HG03457 (cell line): ENCODE measurements around the gene C1orf141.
"Not testable (repeated sequence)": the region's sequence is repeated elsewhere in the genome, so short reads cannot be mapped to it uniquely, and the experiment has no call there.

Experiments used
- ATAC-seq: cut with Tn5 transposase; IDR thresholded peaks from one replicate; pipeline ENCODE4 v1.9.1; 2021; ENCODE audit warnings: moderate number of reproducible peaks; ENCODE audit not compliant: unreplicated experiment

C1orf141 gene

DNA sequence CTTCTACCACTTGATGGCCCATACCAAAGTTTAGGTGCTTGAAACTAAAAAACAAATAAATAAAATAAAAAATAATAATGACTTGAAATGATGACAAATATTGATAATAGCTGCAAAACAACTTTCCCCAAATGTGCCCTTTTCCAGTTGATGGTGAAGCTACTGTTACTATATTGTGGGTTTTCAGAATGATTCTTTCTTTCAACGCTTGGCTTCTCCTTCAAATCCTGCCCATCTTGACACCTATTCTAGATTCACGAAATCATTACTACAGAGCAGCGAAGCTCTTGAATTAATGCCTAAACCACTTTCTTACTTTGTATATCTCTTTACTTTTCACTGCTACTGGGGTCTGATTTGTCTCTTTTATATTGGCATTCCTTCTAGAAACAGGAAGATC lies 9.2 kb upstream of the C1orf141 start:
- no peak for ATAC-seq

DNA sequence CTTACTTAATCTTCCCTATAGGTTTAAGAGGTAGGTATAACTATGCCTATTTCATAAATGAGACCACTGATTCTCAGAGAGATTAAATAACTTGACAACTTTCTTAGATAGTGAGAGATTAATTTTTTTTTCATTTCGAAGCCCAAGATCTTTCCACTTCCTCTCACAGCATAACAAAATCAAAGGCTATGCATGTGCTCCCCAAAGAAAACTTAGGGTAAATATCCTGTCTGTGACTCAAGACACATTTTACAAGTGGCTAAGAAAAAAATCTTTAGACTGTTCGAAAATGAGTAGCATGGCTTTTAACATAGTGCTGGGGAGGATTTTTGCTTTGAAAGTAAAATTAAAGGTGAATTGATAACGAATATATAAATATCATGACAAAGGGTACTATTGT lies 8.2 kb upstream of the C1orf141 start:
- no peak for ATAC-seq

DNA sequence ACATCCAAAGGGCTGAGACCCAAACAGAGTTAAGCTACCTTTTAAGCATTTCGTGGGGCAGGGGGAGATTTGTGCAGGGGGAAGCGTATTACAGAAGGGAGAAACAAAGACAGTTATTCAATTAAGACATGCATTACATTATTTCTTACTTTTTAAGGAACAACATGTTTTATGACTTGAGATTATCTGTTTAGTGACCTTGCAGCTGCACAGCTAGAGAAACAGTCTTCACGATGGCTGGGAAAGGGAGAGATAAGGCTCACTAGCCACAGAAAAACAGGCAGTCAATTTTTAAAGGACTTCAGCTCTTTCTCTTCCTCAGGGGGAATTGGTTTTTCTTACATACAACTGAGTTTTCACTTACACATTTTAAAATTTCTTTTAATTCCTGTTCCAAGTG lies 7.1 kb upstream of the C1orf141 start:
- ATAC-seq, result not testable (repeated sequence)

DNA sequence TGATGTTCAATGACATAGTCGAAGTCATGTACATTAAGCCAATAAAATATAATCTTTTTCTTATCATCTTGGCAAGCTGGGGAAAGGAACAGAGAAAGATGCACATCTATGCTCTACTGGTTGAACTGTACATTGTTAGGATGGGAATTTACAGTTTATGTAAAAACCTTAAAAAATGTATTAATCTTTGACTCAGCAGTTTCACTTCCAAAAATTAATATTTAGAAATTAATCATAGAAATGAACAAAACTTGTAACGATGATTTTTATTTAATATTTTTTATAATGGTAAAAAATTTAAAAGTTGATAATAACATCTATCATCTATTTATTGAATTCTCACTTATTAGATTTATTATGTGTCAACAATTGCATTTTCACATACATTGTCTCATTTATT lies 5.7 kb upstream of the C1orf141 start:
- no peak for ATAC-seq

DNA sequence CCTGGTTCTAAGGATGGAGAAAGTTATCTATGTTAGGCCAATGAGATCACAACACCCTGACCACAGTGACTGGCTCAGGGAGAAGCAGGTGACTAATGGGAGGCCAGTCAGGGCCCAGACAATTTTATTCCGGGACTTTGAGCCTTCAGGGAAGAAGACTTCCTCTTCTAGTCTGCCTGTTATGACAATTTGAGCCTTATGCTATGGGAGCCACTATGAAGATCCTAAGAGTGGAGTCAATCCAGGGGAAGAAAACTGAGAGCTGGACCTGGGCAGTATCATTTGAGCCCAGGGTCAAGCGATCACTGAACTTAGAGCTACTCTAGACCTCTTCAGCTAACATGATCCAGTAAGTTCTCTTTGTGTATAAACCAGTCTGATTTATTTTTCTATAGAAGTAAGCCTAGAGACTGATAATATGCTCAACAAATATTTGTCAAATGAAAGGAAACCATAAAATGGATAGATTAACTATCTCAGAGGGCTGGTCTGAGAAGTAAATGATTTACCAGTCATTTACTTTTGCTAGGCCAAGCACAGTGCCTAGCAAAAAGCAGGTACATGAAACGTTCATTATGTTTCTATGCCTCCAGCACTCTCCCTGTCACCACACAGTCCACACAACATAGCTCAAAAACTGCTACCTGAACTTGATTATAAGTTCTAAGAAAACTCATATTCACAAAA lies 4.2 kb upstream of the C1orf141 start:
- no peak for ATAC-seq

DNA sequence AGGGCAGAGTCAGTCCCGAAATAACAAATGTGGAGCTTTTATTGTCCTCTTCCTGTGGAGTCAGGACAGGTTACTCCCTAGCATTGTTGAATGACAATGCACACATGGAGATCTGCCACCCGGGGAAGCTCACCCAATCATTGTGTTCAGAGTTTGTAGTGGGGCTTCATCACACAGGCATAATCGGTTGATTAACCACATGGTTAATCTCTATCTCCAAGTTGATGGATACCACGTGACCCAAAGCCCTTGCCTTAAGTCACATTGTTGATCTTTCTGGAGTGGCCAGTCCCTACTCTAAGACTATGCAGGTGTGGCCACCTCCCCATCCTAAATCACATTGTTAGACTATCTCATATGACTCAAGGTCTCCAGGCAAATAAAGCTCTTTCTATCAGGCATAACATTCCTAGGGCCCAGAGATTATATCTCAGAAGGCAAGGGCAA lies 2.6 kb upstream of the C1orf141 start:
- no peak for ATAC-seq

DNA sequence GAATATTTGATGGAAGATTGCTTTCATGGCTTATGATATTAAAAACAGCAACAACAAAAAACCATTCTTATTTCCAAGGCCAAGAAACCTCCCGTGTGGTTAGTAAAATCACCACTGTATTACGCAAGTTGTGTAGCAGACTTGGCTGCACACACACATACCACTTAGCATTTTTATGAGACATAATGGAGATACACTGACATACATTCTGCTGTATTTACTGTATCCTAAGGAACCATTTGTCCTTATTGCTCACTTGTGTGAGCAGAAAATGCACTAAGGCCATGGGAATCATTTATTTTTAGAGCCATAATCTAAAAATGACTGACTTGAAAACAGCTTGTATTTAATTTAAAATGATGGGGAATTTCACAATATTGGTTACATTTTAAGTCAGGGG lies 584 bp upstream of the C1orf141 start:
- no peak for ATAC-seq

DNA sequence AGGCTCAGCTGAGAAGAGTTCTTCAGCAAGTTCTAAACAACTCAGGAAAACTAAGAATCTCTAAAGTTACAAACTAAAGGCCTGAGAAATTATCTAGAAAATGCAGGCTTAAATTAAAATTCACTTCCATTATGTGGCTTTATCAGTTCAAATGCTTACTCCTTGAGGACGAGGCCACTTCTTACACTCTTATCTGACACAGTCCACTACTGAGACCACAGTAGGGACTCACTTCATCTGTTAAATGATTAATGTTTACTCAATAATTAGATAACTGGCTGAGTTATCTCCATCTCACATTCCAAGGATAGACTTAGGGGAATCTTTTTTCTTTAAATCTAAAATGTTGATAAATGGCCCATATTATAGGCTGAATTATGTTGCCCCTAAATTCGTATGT lies 1.6 kb downstream of the C1orf141 start:
- ATAC-seq, result no peak

DNA sequence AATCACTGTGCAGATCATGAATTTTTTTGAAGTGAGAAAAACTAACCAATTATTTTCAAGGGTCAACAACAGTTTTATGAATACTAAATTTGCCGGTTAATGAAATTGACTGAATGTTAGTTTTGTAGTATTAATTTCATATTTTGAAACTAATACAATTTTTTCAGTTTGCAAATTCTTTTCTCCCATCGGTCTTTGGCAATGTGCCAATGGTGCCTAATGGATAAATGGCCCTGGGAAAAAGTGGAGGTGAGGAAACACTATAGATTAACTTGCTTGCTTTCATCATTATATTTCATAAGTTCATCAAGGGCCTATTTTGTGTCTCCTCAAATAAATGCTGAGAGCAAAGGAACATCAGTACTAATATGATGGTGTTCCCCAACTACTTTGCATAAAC lies 4.1 kb downstream of the C1orf141 start:
- no peak for ATAC-seq

DNA sequence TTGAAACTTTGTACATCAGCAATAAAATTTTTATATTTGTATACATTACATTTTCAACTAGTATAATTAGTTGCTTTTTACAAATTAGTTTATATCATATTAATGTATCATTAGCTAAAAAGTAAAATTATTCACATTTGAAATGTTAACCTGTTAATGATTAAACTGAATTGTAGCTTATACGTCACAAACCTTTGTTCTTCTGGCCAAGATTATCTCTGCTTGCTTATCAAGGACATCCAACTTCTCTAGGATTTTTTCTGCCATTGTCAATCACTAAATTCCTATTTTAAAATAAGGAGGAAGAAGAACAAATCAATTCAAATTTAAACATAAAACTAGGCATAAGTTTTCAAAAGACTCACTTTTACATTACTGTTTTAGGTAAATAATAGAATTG lies 7.8 kb downstream of the C1orf141 start:
- ATAC-seq, result no peak

DNA sequence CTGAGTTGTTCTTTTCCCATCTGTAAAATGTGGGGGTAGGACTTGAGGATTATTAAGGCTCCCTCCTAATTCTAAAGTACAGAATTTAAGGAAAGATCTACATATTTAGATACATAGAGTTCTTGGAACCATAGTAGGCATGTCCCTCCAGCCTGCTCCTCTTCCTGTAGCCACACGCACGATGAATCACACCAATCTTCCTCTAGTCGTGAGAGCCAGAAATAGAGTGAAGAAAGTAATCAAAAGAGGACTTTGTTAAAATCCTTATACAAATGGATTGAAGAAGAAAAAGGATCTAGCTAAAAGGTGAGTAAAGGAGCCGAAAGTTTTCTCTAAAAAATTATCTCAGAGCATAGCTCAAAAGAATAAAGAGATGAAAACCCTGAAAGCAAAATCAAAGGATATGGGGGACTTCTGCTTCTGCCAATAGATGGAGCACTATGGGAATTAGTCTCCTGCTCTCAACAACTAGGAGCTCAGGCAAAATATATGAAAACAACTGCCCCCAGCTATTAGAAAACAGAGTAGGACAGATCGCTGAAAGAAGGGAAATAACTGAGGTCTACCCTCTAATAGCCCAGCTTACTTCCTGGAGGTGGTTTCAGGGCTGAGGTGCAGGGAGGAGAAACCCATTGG lies 8.5 kb downstream of the C1orf141 start:
- ATAC-seq, result no peak

DNA sequence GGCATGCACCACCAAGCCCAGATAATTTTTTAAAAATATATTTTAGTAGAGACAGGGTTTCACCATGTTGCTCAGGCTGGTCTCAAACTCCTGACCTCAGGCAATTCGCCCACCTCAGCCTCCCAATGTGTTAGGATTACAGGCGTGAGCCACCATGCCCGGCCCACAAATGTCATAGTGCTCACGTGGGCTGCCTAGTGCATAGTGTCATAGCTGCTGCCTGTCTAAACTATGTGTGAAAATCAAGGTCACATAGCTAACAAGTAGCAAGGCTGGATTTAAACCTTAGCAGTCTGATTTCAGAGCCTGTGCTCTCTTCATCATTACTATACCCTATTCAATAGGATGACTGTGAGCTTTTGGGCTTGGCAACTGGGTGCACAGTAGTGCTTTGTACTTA lies 10.3 kb downstream of the C1orf141 start:
- ATAC-seq, result no peak

DNA sequence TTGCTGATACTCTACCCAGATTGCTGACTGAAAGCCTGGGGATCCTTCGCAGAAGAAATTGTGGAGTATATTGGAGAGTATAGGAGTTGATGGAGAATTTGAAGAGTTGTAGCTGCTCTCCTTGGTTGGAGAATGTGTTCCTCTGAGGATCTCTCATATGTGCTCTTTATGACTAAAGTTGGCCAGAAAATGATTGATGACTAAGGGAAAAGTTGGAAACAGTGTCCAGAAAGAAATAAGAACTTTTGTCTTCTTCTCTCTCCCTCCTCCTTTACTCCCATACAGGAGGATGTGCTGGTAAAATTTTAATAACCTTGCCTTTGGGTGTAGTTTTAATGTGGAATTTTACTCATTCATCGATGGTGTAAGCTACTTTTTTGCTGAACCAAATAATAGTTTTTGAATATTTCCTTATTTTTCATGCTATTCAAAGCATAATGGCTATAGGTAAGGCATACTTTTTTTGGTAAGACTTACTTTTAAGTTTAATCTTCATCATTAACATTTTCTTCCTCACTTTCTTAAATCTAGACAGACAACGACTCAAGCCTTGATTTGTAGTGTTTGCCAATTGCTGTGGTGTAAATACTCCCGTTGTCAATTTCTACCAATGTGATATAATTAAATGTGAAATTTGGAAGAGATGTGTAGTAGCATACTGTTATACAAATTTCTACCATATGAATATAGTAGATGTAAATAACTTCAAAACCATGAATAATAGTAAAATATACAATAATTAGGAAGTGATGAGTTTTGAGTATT lies 13.7 kb downstream of the C1orf141 start:
- no peak for ATAC-seq

DNA sequence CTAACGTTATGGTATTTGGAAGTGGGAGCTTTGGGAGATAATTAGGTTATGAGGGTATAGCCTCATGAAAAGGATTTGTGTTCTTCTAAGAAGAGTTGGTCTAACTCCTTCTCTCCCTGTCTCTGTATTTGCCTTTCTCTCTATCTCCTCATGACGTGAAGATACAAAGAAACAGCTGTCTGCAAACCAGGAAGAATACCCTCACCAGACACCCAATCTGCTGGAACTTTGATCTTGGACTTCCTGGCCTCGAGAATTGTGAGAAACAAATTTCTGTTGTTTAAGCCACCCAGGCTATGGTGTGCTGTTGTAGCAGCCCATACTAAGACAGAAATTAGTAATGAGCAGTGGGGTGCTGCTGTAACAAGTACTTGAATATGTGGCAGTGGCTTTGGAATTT lies 16.1 kb downstream of the C1orf141 start:
- ATAC-seq, result no peak

DNA sequence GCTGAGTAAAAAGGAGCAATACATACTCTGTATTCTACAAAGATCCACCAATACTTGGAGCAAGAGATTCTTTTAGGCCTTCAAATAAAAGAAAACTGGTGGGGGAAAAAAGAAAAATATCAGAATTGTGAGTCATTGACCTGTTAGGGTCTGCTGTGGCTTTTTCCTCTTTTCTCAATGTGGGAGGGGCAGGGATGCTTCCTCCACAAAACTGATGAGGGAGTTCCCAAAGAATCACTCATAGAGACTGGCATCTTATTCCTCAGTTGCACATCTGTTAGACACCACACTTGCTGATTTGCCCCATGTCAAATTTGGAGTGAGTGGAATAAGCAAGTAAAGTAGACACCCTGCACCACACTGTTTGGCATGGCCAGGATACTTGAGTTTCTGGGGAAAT lies 16.6 kb downstream of the C1orf141 start:
- no peak for ATAC-seq

DNA sequence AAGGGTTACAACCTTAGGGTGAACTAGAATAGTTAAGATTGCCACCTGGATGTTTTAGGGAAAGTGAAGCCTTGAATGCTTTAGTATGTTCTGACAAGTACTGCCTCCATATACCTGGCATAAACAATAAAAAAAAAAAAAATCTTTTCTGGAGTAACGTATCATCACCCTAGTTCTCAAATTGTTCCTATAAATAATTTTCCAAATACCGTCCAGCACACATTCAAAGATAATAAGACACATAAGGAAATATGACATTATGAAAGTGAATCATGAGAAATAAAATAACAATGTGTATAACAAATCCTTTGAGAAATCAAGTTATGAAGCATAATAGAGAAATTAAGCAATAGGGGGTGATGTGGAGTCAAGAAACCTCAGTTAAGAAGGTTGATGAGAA lies 20.6 kb downstream of the C1orf141 start:
- ATAC-seq, result no peak

DNA sequence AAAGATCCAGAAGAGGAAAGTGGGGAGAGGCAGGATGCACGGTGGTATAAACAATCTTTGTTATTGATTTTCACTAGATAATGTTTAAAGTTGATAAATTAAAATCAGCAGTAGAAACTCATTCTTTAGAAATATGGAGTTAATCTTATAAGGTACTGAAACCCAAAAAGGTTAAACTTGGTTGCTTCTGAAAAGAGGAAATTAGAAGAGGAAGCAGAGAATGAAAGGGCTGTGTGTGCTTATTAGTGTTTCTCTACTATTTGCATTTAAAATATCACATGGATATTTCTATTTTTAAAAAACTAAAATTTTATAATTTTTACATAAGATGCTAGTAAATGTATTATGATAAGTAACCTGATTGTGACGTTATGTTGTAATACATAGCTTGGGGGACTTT lies 24.4 kb downstream of the C1orf141 start:
- ATAC-seq, result no peak

DNA sequence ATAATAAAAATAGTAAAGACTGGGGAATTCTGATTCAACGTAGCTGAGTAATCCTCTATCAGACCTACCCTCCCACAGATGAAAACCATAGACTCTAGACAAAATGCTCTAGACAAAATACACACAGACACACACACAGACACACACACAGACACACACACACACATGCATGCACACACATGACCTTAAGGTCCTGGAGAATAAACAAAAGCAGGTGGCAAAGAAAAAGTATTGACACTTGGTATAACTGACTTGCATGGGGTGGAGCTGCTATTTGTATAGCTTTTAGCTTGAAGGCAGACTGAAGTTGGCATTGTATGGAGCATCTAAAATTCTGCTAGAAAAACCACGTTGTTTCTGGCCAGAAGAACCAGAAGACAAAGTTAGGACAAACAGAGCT lies 29.3 kb downstream of the C1orf141 start:
- ATAC-seq, result no peak

DNA sequence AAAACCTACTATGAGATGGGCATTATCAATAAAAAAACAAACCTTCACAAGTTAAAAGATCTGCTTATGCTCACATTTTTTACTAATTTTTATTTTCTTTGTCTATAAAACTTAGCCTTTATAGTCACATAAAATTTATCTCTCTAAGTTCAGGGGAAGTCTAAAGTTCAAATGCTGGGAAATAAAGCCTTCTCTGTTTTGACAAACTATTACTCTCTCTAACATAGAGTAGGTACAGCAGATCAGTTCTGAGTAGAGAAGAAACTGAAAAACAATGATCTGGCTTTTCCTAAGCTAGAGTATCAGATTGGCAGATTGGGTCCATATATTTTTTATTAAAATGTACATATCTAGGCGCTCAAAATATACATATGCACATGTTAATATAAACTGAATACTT lies 31.2 kb downstream of the C1orf141 start:
- no peak for ATAC-seq

DNA sequence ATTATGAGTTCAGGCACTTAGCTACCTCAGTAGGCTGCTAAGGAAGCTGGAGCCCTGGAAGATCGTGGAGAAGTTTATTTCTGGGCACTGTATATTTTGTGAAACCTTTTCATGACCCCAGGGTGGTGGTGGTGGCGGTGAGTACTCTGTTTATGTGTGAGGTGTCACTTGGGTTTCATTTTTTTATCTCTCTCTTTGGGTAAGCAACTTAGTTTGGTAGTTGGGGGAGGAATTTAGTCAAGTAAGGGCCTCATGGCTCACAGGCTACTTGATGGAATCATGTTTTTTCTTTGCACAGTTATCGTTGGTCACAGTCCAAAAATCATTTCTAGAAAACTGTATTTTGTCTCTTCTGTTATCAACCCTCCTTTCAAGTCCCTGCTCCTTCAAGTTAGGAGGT lies 33.9 kb downstream of the C1orf141 start:
- no peak for ATAC-seq

DNA sequence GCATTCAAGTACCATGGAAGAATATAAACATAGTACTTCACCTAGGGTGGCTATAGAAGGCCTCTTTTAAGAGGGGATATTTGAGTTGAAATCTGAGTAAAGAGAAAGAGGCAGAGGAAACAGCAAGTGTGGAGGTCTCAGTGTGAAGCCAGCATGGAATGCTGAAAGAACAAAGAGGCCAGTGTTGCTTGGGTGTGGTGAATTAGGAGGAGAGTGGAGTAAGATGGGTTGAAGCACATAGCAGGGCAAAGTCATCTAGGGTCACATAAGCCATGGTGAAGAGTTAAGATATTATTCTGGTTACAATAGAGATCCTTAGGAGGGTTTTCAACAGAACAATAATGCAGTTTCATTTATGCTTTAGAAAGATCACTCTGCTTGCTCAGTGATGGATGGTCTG lies 37.5 kb downstream of the C1orf141 start:
- no peak for ATAC-seq

DNA sequence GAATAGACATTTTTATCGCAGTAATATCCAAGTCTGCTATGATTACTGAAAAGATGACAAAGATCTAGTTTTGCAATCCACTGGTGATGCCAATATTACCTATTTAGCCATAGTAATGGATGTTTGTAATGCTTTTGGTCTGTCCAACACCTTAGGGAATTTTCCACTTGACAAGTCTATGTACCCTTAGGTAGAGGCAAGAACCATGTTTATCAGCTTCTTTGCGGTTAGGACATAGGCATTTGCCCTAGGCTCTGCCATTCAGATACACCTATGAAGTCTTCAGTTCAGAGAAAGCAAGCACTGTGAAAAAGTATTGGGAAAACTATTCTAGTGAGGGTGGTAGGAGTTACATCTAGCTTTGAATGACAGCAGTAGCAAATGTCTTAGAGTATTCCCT lies 40.6 kb downstream of the C1orf141 start:
- no peak for ATAC-seq
